ENCODE data around the gene TRIL. TPM values are rescaled to one million over a fixed set of nuclear protein-coding genes. Genes with fewer than 3 reads are reported as not detected.

TRIL gene
- total and polyA plus RNA-seq, 10 donors: 0.33 to 10.0 (median 3.9) TPM

DNA sequence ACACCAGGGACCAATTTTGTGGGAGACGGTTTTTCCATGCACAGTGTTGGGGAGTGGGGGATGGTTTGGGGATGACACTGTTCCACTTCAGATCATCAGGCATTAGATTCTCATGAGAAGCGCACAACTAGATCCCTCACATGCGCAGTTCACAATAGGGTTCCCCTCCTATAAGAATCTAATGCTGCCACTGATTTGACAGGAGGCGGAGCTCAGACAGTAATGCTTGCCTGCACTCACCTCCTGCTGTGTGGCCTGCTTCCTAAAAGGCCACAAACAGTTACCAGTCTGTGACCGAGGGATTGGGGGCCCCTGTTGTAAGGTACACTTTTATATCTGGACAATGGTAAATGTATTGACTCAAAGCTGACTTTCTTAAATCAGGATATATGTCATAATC is 45.6 kb upstream of the TRIL start:
- 91 to 96% (median 95%) methylated on average over 5 of the region's 5 CpGs for WGBS, 5 donors
- Histone ChIP-seq H3K4me1 (peaks cover 0 to 6% (median 2%) of the 10 kb centered on the region in 6 donors), H3K9me3 (no peaks in the 10 kb centered on the region), H3K36me3 (no peaks in the 10 kb centered on the region), H3K4me3 (no peak overlapping the region), H3K27me3 (replicated peaks in 1 of 7) (no peaks in the 10 kb centered on the region), H3K27ac (no peak overlapping the region)
- no peak for TF ChIP-seq POLR2AphosphoS5 (IDR thresholded peaks at IDR 0.05)
- no peak for TF ChIP-seq POLR2A (IDR thresholded peaks at IDR 0.05)
- TF ChIP-seq CTCF (IDR thresholded peaks at IDR 0.05 in 8 of 11, conservative IDR thresholded peaks at IDR 0.05 in 3 of 11): no peak
- DNase-seq: no peak
- intact Hi-C loops (cut with DNase I; ENCODE audit: low total_unique reads): no loop called here

DNA sequence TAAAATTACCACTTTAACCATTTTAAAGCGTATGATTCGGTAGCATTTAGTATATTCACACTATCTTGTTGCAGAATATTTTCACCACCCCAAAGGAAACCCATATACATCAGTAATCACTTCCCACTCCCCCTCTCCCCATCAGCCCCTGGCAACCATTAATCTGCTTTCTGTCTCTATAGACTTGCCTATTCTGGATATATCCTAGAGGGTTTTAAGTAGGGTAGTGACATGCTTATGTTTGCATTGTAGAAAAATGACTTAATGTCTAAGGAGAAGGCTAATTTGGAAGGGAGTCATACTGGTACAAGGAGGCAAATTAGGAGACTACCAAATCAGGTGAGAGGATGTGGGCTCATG is 42.6 kb upstream of the TRIL start:
- TF ChIP-seq POLR2AphosphoS5 (IDR thresholded peaks at IDR 0.05) (no peak), CTCF (IDR thresholded peaks at IDR 0.05 in 8 of 11, conservative IDR thresholded peaks at IDR 0.05 in 3 of 11) (no peak), POLR2A (IDR thresholded peaks at IDR 0.05) (no peak)
- Histone ChIP-seq H3K27me3 (replicated peaks in 1 of 7) (no peaks in the 10 kb centered on the region), H3K4me3 (no peak overlapping the region), H3K27ac (no peak overlapping the region), H3K4me1 (peaks cover 10 to 32% (median 24%) of the 10 kb centered on the region in 6 donors), H3K9me3 (no peaks in the 10 kb centered on the region), H3K36me3 (no peaks in the 10 kb centered on the region)
- intact Hi-C loops (cut with DNase I; ENCODE audit: low total_unique reads): no loop called here
- no peak for DNase-seq
- WGBS, 5 donors: 78 to 98% (median 93%) methylated on average over 2 of the region's 2 CpGs

DNA sequence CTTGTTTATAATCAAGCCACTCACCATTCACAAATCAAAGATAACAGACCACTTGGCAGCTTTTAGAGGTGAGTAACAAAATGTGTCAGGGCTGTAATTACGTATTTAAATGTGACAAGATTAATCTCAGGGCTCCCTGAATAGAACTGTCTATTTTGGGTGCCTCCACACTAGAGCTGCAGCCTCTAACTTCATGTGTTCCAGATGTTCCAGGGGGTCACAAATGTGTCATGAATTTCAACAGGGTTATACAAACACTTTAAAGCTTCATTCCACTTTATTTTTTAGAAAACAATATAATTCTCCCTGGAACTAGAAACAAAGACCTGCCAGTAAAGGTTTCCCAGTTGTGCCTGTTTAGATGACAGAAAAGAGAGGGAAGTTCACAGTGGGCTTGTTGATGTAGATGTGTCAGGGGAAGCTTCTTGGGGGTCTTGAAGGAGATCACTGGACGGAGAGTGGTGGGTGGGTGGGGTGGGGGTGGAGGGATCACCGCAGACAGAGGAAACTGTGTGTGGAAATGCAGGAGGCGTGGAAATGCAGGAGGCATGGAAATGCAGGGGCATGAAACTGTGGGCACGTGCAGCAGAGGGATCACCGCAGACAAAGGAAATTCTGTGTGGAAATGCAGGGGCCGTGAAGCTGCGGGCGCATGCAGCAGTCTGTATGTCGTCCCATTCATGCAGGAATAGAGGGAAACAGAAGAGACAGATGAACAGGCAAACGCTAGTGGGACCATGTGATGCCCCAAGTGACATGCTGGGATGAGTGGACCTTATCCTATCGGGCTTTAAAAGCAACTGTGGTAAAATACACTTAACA is 42.0 kb upstream of the TRIL start:
- TF ChIP-seq POLR2AphosphoS5 (IDR thresholded peaks at IDR 0.05): no peak
- no peak for TF ChIP-seq CTCF (IDR thresholded peaks at IDR 0.05 in 8 of 11, conservative IDR thresholded peaks at IDR 0.05 in 3 of 11)
- no peak for TF ChIP-seq POLR2A (IDR thresholded peaks at IDR 0.05)
- intact Hi-C loops (cut with DNase I; ENCODE audit: low total_unique reads): no loop called here
- no peaks in the 10 kb centered on the region for H3K9me3 ChIP-seq
- 84 to 92% (median 88%) methylated on average over 12 of the region's 12 CpGs for WGBS, 5 donors
- peaks cover 10 to 32% (median 24%) of the 10 kb centered on the region in 6 donors for H3K4me1 ChIP-seq
- H3K36me3 ChIP-seq: no peaks in the 10 kb centered on the region
- H3K27me3 ChIP-seq (replicated peaks in 1 of 7): no peaks in the 10 kb centered on the region
- no peak for DNase-seq
- H3K27ac ChIP-seq: no peak overlapping the region
- H3K4me3 ChIP-seq: no peak overlapping the region

GRCh38 chr7:28999427-28999826 is 41.3 kb upstream of the TRIL start:
- no peaks in the 10 kb centered on the region for H3K9me3 ChIP-seq
- no peak overlapping the region for H3K4me3 ChIP-seq
- H3K4me1 ChIP-seq: peaks cover 10 to 32% (median 24%) of the 10 kb centered on the region in 6 donors
- DNase-seq: no peak
- 83 to 97% (median 96%) methylated on average over 5 of the region's 5 CpGs for WGBS, 5 donors
- H3K36me3 ChIP-seq: no peaks in the 10 kb centered on the region
- no peak overlapping the region for H3K27ac ChIP-seq
- H3K27me3 ChIP-seq (replicated peaks in 1 of 7): no peaks in the 10 kb centered on the region
- intact Hi-C loops (cut with DNase I; ENCODE audit: low total_unique reads): no loop called here
- TF ChIP-seq POLR2A (IDR thresholded peaks at IDR 0.05) (no peak), CTCF (IDR thresholded peaks at IDR 0.05 in 8 of 11, conservative IDR thresholded peaks at IDR 0.05 in 3 of 11) (no peak), POLR2AphosphoS5 (IDR thresholded peaks at IDR 0.05) (no peak)

Measured in spleen (tissue), 11 donors.